ENCODE results near the gene TUT7.
"Not testable (repeated sequence)": the region's sequence is repeated elsewhere in the genome, so short reads cannot be mapped to it uniquely, and the experiment has no call there.

TUT7 gene, protein sequence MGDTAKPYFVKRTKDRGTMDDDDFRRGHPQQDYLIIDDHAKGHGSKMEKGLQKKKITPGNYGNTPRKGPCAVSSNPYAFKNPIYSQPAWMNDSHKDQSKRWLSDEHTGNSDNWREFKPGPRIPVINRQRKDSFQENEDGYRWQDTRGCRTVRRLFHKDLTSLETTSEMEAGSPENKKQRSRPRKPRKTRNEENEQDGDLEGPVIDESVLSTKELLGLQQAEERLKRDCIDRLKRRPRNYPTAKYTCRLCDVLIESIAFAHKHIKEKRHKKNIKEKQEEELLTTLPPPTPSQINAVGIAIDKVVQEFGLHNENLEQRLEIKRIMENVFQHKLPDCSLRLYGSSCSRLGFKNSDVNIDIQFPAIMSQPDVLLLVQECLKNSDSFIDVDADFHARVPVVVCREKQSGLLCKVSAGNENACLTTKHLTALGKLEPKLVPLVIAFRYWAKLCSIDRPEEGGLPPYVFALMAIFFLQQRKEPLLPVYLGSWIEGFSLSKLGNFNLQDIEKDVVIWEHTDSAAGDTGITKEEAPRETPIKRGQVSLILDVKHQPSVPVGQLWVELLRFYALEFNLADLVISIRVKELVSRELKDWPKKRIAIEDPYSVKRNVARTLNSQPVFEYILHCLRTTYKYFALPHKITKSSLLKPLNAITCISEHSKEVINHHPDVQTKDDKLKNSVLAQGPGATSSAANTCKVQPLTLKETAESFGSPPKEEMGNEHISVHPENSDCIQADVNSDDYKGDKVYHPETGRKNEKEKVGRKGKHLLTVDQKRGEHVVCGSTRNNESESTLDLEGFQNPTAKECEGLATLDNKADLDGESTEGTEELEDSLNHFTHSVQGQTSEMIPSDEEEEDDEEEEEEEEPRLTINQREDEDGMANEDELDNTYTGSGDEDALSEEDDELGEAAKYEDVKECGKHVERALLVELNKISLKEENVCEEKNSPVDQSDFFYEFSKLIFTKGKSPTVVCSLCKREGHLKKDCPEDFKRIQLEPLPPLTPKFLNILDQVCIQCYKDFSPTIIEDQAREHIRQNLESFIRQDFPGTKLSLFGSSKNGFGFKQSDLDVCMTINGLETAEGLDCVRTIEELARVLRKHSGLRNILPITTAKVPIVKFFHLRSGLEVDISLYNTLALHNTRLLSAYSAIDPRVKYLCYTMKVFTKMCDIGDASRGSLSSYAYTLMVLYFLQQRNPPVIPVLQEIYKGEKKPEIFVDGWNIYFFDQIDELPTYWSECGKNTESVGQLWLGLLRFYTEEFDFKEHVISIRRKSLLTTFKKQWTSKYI (N-terminal part only)

GRCh38 chr9:86354011-86354817 is at the start of gene TUT7:
Gene TUT7 (minus strand): TSS chr9:86354410. CDS start chr9:86353199, 1,211 bp downstream.
- DNase-seq: peak; percentile 87

- DNase-seq: no peak
These were observed 48.4 kb upstream of the TUT7 start for GRCh38 chr9:86402591-86402990.

GRCh38 chr9:86396412-86396811 is 42.2 kb upstream of the TUT7 start:
- DNase-seq: no peak

- DNase-seq: not testable (repeated sequence)
These were observed 36.0 kb upstream of the TUT7 start for GRCh38 chr9:86390184-86390583.

DNA sequence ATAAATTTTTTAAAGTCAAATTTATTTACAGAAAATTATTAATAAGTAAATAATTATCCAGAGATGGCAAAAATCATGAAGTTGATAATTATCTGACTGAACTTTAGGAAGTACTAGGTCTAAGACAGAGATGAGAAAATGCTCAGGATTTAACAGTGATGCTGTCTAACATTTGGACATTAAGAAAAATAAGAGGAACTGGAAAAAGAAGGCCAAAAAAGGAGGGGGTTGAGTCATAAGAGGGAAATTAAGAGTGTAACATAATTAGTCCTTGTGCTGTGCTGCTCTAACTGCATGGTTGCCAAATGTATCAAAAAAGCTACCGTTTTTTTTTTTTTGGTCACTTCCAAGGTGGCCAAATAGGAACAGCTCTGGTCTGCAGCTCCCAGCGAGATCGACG is 35.4 kb upstream of the TUT7 start:
- no peak for DNase-seq

- no peak for DNase-seq
These were observed 33.2 kb upstream of the TUT7 start for GRCh38 chr9:86387376-86387775.

- not testable (repeated sequence) for DNase-seq
These were observed 28.8 kb upstream of the TUT7 start for GRCh38 chr9:86383000-86383399.

GRCh38 chr9:86376016-86376415 is 21.8 kb upstream of the TUT7 start:
- no peak for DNase-seq

DNA sequence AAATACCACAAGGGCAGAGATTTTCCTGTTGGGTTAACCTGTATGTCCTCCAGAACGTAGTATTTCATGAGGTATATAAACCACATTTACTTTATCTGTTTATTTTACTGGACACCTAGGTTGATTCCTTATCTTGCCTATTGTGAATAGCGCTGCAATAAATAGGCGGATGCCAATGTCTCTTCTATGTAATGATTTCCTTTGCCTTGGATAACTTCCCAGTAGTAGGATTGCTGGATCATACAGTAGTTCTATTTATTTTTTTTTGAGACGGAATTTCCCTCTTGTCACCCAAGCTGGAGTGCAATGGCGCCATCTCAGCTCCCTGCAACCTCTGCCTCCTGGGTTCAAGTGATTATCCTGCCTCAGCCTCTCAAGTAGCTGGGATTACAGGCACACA is 15.6 kb upstream of the TUT7 start:
- no peak for DNase-seq

DNA sequence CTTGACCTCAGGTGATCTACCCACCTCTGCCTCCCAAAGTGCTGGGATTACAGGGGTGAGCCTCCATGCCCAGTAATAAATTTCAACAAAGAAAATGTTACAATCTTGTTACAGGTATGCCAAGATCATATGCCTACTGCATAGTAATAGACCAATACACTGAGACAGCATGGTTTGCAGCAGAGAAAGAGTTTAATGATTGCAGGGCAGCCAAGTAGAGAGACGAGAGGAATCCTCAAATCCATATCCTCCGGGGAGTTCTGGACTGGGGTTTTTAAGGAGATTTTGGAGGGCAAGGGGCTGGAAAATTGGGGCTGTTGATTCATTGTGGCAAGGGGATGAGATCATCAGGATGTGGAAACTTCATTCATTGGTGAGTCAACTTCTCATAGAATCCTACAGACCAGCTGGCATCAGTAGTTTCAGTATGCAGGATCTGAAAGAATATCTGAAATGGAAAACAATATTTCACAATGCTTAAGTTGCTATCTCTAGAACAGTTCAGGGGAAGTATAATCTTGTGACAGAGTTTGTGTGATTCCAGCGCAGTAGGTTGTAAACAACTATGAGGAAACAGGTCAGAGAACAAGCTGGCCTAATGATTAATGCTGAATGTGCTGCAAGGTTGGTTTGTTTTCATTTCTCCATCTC is 14.8 kb upstream of the TUT7 start:
- DNase-seq: no peak

- no peak for DNase-seq
These were observed 7.0 kb upstream of the TUT7 start for GRCh38 chr9:86361176-86361575.

- DNase-seq: no peak
These were observed 5.1 kb upstream of the TUT7 start for GRCh38 chr9:86359151-86359879.

- DNase-seq: no peak
These were observed 3.0 kb upstream of the TUT7 start for GRCh38 chr9:86356871-86357866.

DNA sequence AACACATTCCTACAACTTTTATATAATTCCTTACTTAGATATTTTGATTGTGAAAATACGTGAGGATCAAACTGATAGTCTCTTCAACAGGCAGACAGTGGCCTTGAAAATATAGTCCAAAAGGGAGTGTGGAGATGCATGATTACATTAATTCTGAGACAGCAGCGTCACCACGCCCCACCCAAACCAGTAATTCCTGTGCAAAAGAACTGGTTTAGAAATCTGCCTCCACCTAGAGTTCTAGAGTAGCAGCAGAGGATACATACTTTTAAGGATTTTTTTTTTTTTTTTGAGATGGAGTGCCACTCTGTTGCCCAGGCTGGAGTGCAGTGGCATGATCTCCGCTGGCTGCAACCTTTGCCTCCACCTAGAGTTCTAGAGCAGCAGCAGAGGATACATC is 1.6 kb upstream of the TUT7 start:
- DNase-seq: no peak

DNA sequence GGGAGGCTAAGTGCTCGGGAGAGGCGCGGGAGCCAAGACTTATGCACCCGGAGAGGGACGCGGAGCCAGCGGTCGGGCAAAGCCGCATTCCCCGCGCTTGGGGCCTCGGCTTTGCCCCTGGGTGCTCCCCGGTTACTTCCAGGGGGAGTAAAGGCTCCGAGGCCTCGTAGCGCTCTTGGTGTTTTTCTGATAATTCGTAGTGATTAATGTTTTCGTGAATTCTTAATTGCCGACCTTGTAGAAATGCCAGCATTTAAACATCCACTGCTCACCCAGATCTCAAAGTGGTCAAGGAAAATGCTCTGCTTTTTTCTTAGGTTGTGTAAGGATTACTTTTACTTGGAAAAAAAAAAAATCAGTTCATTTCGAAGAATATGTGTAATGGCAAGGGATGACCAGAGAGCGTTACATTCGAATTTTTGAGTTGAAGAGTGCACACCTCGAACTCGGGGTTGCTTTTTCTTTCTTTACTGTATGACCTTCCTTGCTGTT is 654 bp upstream of the TUT7 start:
- no peak for DNase-seq

- no peak for DNase-seq
These were observed 577 bp downstream of the TUT7 start for GRCh38 chr9:86353655-86354010.

DNA sequence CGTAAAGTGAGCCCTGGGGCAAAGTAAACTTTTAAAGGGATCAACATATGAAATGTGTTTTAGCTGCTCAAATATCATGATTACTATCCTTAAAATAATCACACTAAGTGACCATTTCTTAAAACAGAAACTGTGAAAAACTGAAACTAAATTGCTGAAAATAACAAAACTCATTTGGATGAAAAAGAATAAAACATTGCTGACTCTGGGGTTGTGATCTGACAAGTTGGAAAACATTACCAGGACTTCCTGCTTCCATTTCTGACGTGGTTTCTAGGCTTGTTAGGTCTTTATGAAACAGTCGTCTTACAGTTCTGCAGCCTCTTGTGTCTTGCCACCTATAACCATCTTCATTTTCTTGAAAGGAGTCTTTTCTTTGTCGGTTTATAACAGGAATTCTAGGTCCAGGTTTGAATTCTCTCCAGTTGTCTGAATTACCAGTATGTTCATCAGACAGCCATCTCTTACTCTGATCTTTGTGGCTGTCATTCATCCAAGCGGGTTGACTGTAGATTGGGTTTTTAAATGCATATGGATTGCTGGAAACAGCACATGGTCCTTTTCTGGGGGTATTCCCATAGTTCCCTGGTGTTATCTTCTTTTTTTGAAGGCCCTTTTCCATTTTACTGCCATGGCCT is 1.7 kb downstream of the TUT7 start:
- no peak for DNase-seq

- no peak for DNase-seq
These were observed 2.3 kb downstream of the TUT7 start for GRCh38 chr9:86351880-86352279.

Data from NCI-H1048 (cell line).